H1 (cell line): ENCODE data around the gene ELMO3. TPM values are rescaled to one million over a fixed set of nuclear protein-coding genes. Genes with fewer than 3 reads are reported as not detected.

ENCODE experiments used
- CTCF ChIA-PET: fragments of 300-600 bp; sonication (Branson Sonifier 250); formaldehyde crosslinking; loops from one replicate; lab custom pipeline; 2021; ENCODE audit not compliant: partially characterized antibody; lab: Charles Lee
- POLR2A ChIA-PET: fragments of 300-600 bp; sonication (Branson Sonifier 250); formaldehyde crosslinking; loops from one replicate; lab custom pipeline; 2021; ENCODE audit warnings: inconsistent platforms; ENCODE audit not compliant: partially characterized antibody; lab: Charles Lee
- DNase-seq, 2 experiments: peaks; one replicate each; pipeline versions ENCODE4 v3.0.0 to v3.0.0-alpha.2; 2010 to 2022; ENCODE audit warnings: low spot score in 2 of 2, low read depth in 1 of 2, mixed read lengths in 1 of 2
- FAIRE-seq: peaks from 2 replicates; lab custom pipeline; 2011; peaks lifted over from hg19 to GRCh38; lab: Jason Lieb, UNC
- H2AFZ ChIP-seq: 2 replicates; pipeline ENCODE4 v1.8.1; 2012; ENCODE audit warnings: low read length, inconsistent platforms
- H2AK5ac ChIP-seq: 2 replicates; pipeline ENCODE4 v1.6.1; 2013; ENCODE audit warnings: low read depth, low read length
- H2BK120ac ChIP-seq: replicated peaks from 2 replicates; pipeline ENCODE3; 2013; ENCODE audit warnings: low read depth, low read length, inconsistent platforms
- H2BK12ac ChIP-seq: 2 replicates; pipeline ENCODE4 v1.6.1; 2013; ENCODE audit warnings: low read depth, low read length
- H2BK15ac ChIP-seq: 2 replicates; pipeline ENCODE4 v1.6.1; 2013; ENCODE audit warnings: low read length
- H2BK20ac ChIP-seq: 2 replicates; pipeline ENCODE4 v1.6.1; 2013; ENCODE audit warnings: low read length
- H2BK5ac ChIP-seq: 2 replicates; pipeline ENCODE4 v1.6.1; 2013; ENCODE audit warnings: low read depth, low read length
- H3K14ac ChIP-seq: 2 replicates; pipeline ENCODE4 v1.6.1; 2013; ENCODE audit warnings: inconsistent platforms; ENCODE audit not compliant: insufficient read length
- H3K18ac ChIP-seq: 2 replicates; pipeline ENCODE4 v1.6.1; 2013; ENCODE audit warnings: low read length; ENCODE audit errors: extremely low read depth
- H3K23ac ChIP-seq: 2 replicates; pipeline ENCODE4 v1.6.1; 2013; ENCODE audit warnings: inconsistent platforms; ENCODE audit not compliant: insufficient read length
- H3K23me2 ChIP-seq: 2 replicates; pipeline ENCODE4 v1.6.1; 2013; ENCODE audit warnings: low read depth, low read length
- H3K27ac ChIP-seq: 2 replicates; pipeline ENCODE4 v1.6.1; 2011; ENCODE audit warnings: low read depth, low read length, inconsistent platforms
- H3K27me3 ChIP-seq, 4 experiments: replicated peaks in 1 of 4; 1 replicate in 1 of 4; 2 replicates in 3 of 4; pipeline versions ENCODE4 v1.6.1 to v1.8.1; 2011 to 2013; ENCODE audit warnings: low read length in 3 of 4, mild to moderate bottlenecking in 3 of 4, inconsistent platforms in 2 of 4, mixed read lengths in 2 of 4, moderate library complexity in 1 of 4; ENCODE audit not compliant: control insufficient read depth in 3 of 4, insufficient read depth in 3 of 4; ENCODE audit errors: extremely low read depth in 1 of 4
- H3K36me3 ChIP-seq, 4 experiments: 2 replicates each; pipeline versions ENCODE4 v1.6.1 to v1.8.1; 2011 to 2013; ENCODE audit warnings: mild to moderate bottlenecking in 4 of 4, low read length in 3 of 4, moderate library complexity in 2 of 4, control low read depth in 1 of 4, inconsistent platforms in 1 of 4; ENCODE audit not compliant: insufficient read depth in 4 of 4, control insufficient read depth in 2 of 4
- H3K4ac ChIP-seq: replicated peaks from 2 replicates; pipeline ENCODE3; 2013; ENCODE audit warnings: low read length, low read depth, mixed read lengths, inconsistent platforms; ENCODE audit not compliant: insufficient read length
- H3K4me1 ChIP-seq, 4 experiments: replicated peaks in 1 of 4; 1 replicate in 1 of 4; 2 replicates in 3 of 4; pipeline versions ENCODE4 v1.6.1 to v1.8.1; 2011 to 2013; ENCODE audit warnings: low read length in 3 of 4, inconsistent platforms in 2 of 4, mixed read lengths in 1 of 4; ENCODE audit not compliant: insufficient read depth in 4 of 4, control insufficient read depth in 3 of 4
- H3K4me2 ChIP-seq, 2 experiments: 2 replicates each; pipeline versions ENCODE4 v1.6.1 to v1.8.1; 2011 to 2013; ENCODE audit warnings: low read depth in 2 of 2, low read length in 2 of 2, control low read depth in 1 of 2, inconsistent platforms in 1 of 2, mild to moderate bottlenecking in 1 of 2; ENCODE audit not compliant: insufficient read depth in 1 of 2
- H3K4me3 ChIP-seq, 4 experiments: fragments of 200-600, 300-600 bp in 1 of 4; sonication (generic), shearing (Covaris generic), sonication (Bioruptor Twin) in 1 of 4; 2 replicates each; pipeline versions ENCODE4 v1.5.1 to v1.8.1; 2011 to 2016; ENCODE audit warnings: low read length in 4 of 4, low read depth in 3 of 4, control low read depth in 2 of 4, inconsistent platforms in 2 of 4, mild to moderate bottlenecking in 2 of 4, mixed read lengths in 1 of 4, moderate library complexity in 1 of 4; ENCODE audit not compliant: insufficient read depth in 2 of 4; ENCODE audit errors: extremely low read depth in 1 of 4
- H3K56ac ChIP-seq: replicated peaks from 2 replicates; pipeline ENCODE3; 2013; ENCODE audit warnings: low read depth, mild to moderate bottlenecking, mixed read lengths, low read length, inconsistent platforms; ENCODE audit not compliant: insufficient read length
- H3K79me1 ChIP-seq: 2 replicates; pipeline ENCODE4 v1.6.1; 2013; ENCODE audit warnings: low read depth, low read length, control low read depth
- H3K79me2 ChIP-seq, 2 experiments: 2 replicates each; pipeline versions ENCODE4 v1.6.1 to v1.8.1; 2012 to 2013; ENCODE audit warnings: low read length in 2 of 2, mild to moderate bottlenecking in 2 of 2, inconsistent platforms in 1 of 2; ENCODE audit not compliant: insufficient read depth in 2 of 2, control insufficient read depth in 1 of 2
- H3K9ac ChIP-seq, 4 experiments: replicated peaks in 1 of 4; 1 replicate in 1 of 4; 2 replicates in 3 of 4; pipeline versions ENCODE4 v1.6.1 to v1.8.1; 2011 to 2013; ENCODE audit warnings: low read depth in 3 of 4, low read length in 3 of 4, control low read depth in 2 of 4, mild to moderate bottlenecking in 2 of 4, moderate library complexity in 2 of 4, inconsistent platforms in 1 of 4; ENCODE audit errors: extremely low read depth in 1 of 4
- H3K9me3 ChIP-seq, 2 experiments: 2 replicates each; pipeline versions ENCODE4 v1.6.1 to v1.8.1; 2012 to 2013; ENCODE audit warnings: mild to moderate bottlenecking in 2 of 2, moderate library complexity in 2 of 2, control low read depth in 1 of 2, inconsistent platforms in 1 of 2, low read depth in 1 of 2, low read length in 1 of 2, mixed read lengths in 1 of 2; ENCODE audit not compliant: insufficient read depth in 2 of 2
- H4K20me1 ChIP-seq, 2 experiments: replicated peaks in 1 of 2; 2 replicates each; pipeline versions ENCODE3 to v1.8.1; 2011 to 2013; ENCODE audit warnings: inconsistent platforms in 2 of 2, low read length in 2 of 2, mild to moderate bottlenecking in 1 of 2; ENCODE audit not compliant: insufficient read depth in 2 of 2, control insufficient read depth in 1 of 2
- H4K5ac ChIP-seq: 2 replicates; pipeline ENCODE4 v1.6.1; 2013; ENCODE audit warnings: low read length, low read depth, mixed read lengths, inconsistent platforms; ENCODE audit not compliant: insufficient read length
- H4K8ac ChIP-seq: 2 replicates; pipeline ENCODE4 v1.8.0; 2013; ENCODE audit warnings: mild to moderate bottlenecking, moderate library complexity, low read length, inconsistent platforms; ENCODE audit not compliant: insufficient read depth; ENCODE audit errors: extremely low read depth
- H4K91ac ChIP-seq: replicated peaks from 2 replicates; pipeline ENCODE3; 2013; ENCODE audit warnings: low read length, mixed read lengths, inconsistent platforms; ENCODE audit not compliant: insufficient read length
- ATF2 ChIP-seq: IDR thresholded peaks from 2 replicates; pipeline ENCODE4 v1.6.1; 2012; ENCODE audit warnings: low read length, inconsistent platforms
- BACH1 ChIP-seq: IDR thresholded peaks from 2 replicates; pipeline ENCODE4 v1.6.1; 2012; ENCODE audit warnings: low read length, improper control_type of control experiment
- E2F6 ChIP-seq: IDR thresholded peaks from 2 replicates; pipeline ENCODE4 v1.6.1; 2012; ENCODE audit warnings: inconsistent platforms
- JUND ChIP-seq: IDR thresholded peaks from 2 replicates; pipeline ENCODE4 v1.6.1; 2011; ENCODE audit warnings: mild to moderate bottlenecking, improper control_type of control experiment, low read length
- MAFK ChIP-seq: IDR thresholded peaks from 2 replicates; pipeline ENCODE4 v1.6.1; 2012; ENCODE audit warnings: low read depth, mild to moderate bottlenecking, improper control_type of control experiment, low read length
- MAX ChIP-seq: IDR thresholded peaks from 2 replicates; pipeline ENCODE4 v1.6.1; 2012; ENCODE audit warnings: inconsistent platforms
- NRF1 ChIP-seq: IDR thresholded peaks from 2 replicates; pipeline ENCODE4 v1.6.1; 2011; ENCODE audit warnings: mild to moderate bottlenecking, low read depth, low read length, improper control_type of control experiment
- WGBS, 2 experiments: shearing (Covaris generic) in 1 of 2; methylation state at CpG; one replicate each; pipeline versions ENCODE4 v1.1.6 to v1.1.7; 2013 to 2015; ENCODE audit warnings: low lambda C conversion rate in 2 of 2, mixed read lengths in 2 of 2, inconsistent platforms in 1 of 2, low coverage in 1 of 2, missing lambda C conversion rate in 1 of 2; ENCODE audit not compliant: insufficient replicate concordance in 2 of 2, insufficient coverage in 1 of 2, insufficient read length in 1 of 2; ENCODE audit errors: extremely low coverage in 1 of 2, missing lambda C conversion rate in 1 of 2; 5-methylcytosine and 5-hydroxymethylcytosine counted together
- polyA plus RNA-seq, 7 experiments: library from polyadenylated mRNA; depleted of rRNA in 3 of 7; stranded (reverse) in 5 of 7; unstranded in 2 of 7; fragments of >200 nt in 5 of 7; fragments of 200-250 nt in 2 of 7; gene quantifications; 1 replicate in 5 of 7; 2 replicates in 1 of 7; 4 replicates in 1 of 7; pipeline versions ENCODE4 v1.2.1 to v1.2.3, GENCODE V29; 2011 to 2013; ENCODE audit warnings: missing spikeins in 2 of 7, mixed read lengths in 2 of 7
- total RNA-seq: library from RNA; stranded (reverse); fragmentation: NEBNext Ultra II Directional; extraction: Animal tissue kit (Norgen Biotek cat#: 25700); gene quantifications from 2 replicates; pipeline ENCODE4 v1.2.1, GENCODE V29; 2021

Gene ELMO3
- total and polyA plus RNA-seq, 2 of the 8 experiments (the other 6 are each of a cell fraction or from before 2014, with no cell fraction given): 9.6 to 10.9 TPM

GRCh38 chr16:67170168-67170948 lies 28.6 kb upstream of the ELMO3 start, which contains the start of gene NOL3:
TSS of gene NOL3 (plus strand) at chr16:67170538.
- H3K9ac ChIP-seq: no peak within 1 kb of the TSS; a peak in 1 of 7 replicates
- no peak for FAIRE-seq

More at GRCh38 chr16:67170168-67170948, 28.6 kb upstream of the ELMO3 start, which contains the start of gene NOL3:
- Histone ChIP-seq H3K4ac (no peak within 1 kb of the TSS), H3K79me2 (no peaks in the 10 kb centered on the region), H3K18ac (peak within 1 kb of the TSS; percentile 68), H4K20me1 (peaks cover 5 to 20% of the 10 kb centered on the region in 2 experiments), H3K4me2 (peak within 1 kb of the TSS; percentile 79 to 89), H3K4me3 (peak within 1 kb of the TSS; percentile 17 to 65 (median 50)), H3K27me3 (peaks cover 77 to 97% (median 95%) of the 10 kb centered on the region in 4 experiments), H3K23me2 (peaks cover 21% of the 10 kb centered on the region), H3K36me3 (no peaks in the 10 kb centered on the region), H4K91ac (no peak within 1 kb of the TSS), H3K4me1 (peaks cover 0 to 43% (median 29%) of the 10 kb centered on the region in 4 experiments; a peak in 6 of 7 replicates), H2AFZ (peak within 1 kb of the TSS; percentile 67; the same call in 1 of the 2 replicates), H2AK5ac (0 out of 2 replicates have a peak within 1 kb of the TSS, but pooled peaks have one; percentile 69), H2BK5ac (no peak within 1 kb of the TSS), H4K5ac (no peak within 1 kb of the TSS), H3K27ac (no peak within 1 kb of the TSS), H2BK120ac (no peak within 1 kb of the TSS)
- ChIA-PET POLR2A (interaction anchor here (0.7 to 2.7 kb wide), 8 partner anchors 10 to 792 kb away, joined by 3 to 11 read pairs (median 4); partner anchors contain the start of genes ELMO3, FBXL8 and TRADD), CTCF (interaction anchor here (0.6 to 19.3 kb wide), 22 partner anchors 9 to 253 kb away, joined by 3 to 291 read pairs (median 5); partner anchors contain the start of genes B3GNT9, CES3, ELMO3 and EXOC3L1)
- peak in 1 of 2 experiments; percentile 79 for DNase-seq
- no peak for TF ChIP-seq ATF2
- peak; percentile 51; the same call in 1 of the 2 replicates for TF ChIP-seq MAX
- peak; percentile 67 for TF ChIP-seq E2F6
- 0 out of 2 replicates have a peak, but pooled peaks have one; percentile 9 for TF ChIP-seq BACH1
- TF ChIP-seq JUND: no peak
- peak; percentile 57 for TF ChIP-seq NRF1
- TF ChIP-seq MAFK: peak; percentile 38; the same call in 1 of the 2 replicates
- TF ChIP-seq, all 59 proteins: peak for 5
- peaks cover 2% of the 10 kb centered on the region; the same call in 1 of the 2 replicates for H3K79me1 ChIP-seq
- no peak within 1 kb of the TSS for H3K23ac ChIP-seq
- no peak within 1 kb of the TSS; the same call in 1 of the 2 replicates for H2BK20ac ChIP-seq
- no peaks in the 10 kb centered on the region for H3K9me3 ChIP-seq
- H2BK15ac ChIP-seq: peak within 1 kb of the TSS; percentile 81; the same call in 1 of the 2 replicates
- H4K8ac ChIP-seq: peak within 1 kb of the TSS; percentile 81
- 2% methylated on average over 27 of the region's 50 CpGs; no CpG with 5 or more reads in 1 of the 2 experiments for WGBS, 2 experiments
- H2BK12ac ChIP-seq: peak within 1 kb of the TSS; percentile 71; the same call in 1 of the 2 replicates
- peak within 1 kb of the TSS; percentile 34 for H3K56ac ChIP-seq
- H3K14ac ChIP-seq: no peak within 1 kb of the TSS
